H1 (cell line): Measurements from ENCODE around the gene SPOCD1. TPM values are rescaled to one million over a fixed set of nuclear protein-coding genes. Genes with fewer than 3 reads are reported as not detected.

Experiments used
- CTCF ChIA-PET: fragments of 300-600 bp; sonication (Branson Sonifier 250); formaldehyde crosslinking; loops from one replicate; lab custom pipeline; 2021; ENCODE audit not compliant: partially characterized antibody; lab: Charles Lee
- POLR2A ChIA-PET: fragments of 300-600 bp; sonication (Branson Sonifier 250); formaldehyde crosslinking; loops from one replicate; lab custom pipeline; 2021; ENCODE audit warnings: inconsistent platforms; ENCODE audit not compliant: partially characterized antibody; lab: Charles Lee
- DNase-seq, 2 experiments: peaks; one replicate each; pipeline versions ENCODE4 v3.0.0 to v3.0.0-alpha.2; 2010 to 2022; ENCODE audit warnings: low spot score in 2 of 2, low read depth in 1 of 2, mixed read lengths in 1 of 2
- FAIRE-seq: peaks from 2 replicates; lab custom pipeline; 2011; peaks lifted over from hg19 to GRCh38; lab: Jason Lieb, UNC
- H2AFZ ChIP-seq: 2 replicates; pipeline ENCODE4 v1.8.1; 2012; ENCODE audit warnings: low read length, inconsistent platforms
- H2AK5ac ChIP-seq: 2 replicates; pipeline ENCODE4 v1.6.1; 2013; ENCODE audit warnings: low read depth, low read length
- H2BK120ac ChIP-seq: replicated peaks from 2 replicates; pipeline ENCODE3; 2013; ENCODE audit warnings: low read depth, low read length, inconsistent platforms
- H2BK12ac ChIP-seq: 2 replicates; pipeline ENCODE4 v1.6.1; 2013; ENCODE audit warnings: low read depth, low read length
- H2BK15ac ChIP-seq: 2 replicates; pipeline ENCODE4 v1.6.1; 2013; ENCODE audit warnings: low read length
- H2BK20ac ChIP-seq: 2 replicates; pipeline ENCODE4 v1.6.1; 2013; ENCODE audit warnings: low read length
- H2BK5ac ChIP-seq: 2 replicates; pipeline ENCODE4 v1.6.1; 2013; ENCODE audit warnings: low read depth, low read length
- H3K14ac ChIP-seq: 2 replicates; pipeline ENCODE4 v1.6.1; 2013; ENCODE audit warnings: inconsistent platforms; ENCODE audit not compliant: insufficient read length
- H3K18ac ChIP-seq: 2 replicates; pipeline ENCODE4 v1.6.1; 2013; ENCODE audit warnings: low read length; ENCODE audit errors: extremely low read depth
- H3K23ac ChIP-seq: 2 replicates; pipeline ENCODE4 v1.6.1; 2013; ENCODE audit warnings: inconsistent platforms; ENCODE audit not compliant: insufficient read length
- H3K23me2 ChIP-seq: 2 replicates; pipeline ENCODE4 v1.6.1; 2013; ENCODE audit warnings: low read depth, low read length
- H3K27ac ChIP-seq: 2 replicates; pipeline ENCODE4 v1.6.1; 2011; ENCODE audit warnings: low read depth, low read length, inconsistent platforms
- H3K27me3 ChIP-seq, 4 experiments: replicated peaks in 1 of 4; 1 replicate in 1 of 4; 2 replicates in 3 of 4; pipeline versions ENCODE4 v1.6.1 to v1.8.1; 2011 to 2013; ENCODE audit warnings: low read length in 3 of 4, mild to moderate bottlenecking in 3 of 4, inconsistent platforms in 2 of 4, mixed read lengths in 2 of 4, moderate library complexity in 1 of 4; ENCODE audit not compliant: control insufficient read depth in 3 of 4, insufficient read depth in 3 of 4; ENCODE audit errors: extremely low read depth in 1 of 4
- H3K36me3 ChIP-seq, 4 experiments: 2 replicates each; pipeline versions ENCODE4 v1.6.1 to v1.8.1; 2011 to 2013; ENCODE audit warnings: mild to moderate bottlenecking in 4 of 4, low read length in 3 of 4, moderate library complexity in 2 of 4, control low read depth in 1 of 4, inconsistent platforms in 1 of 4; ENCODE audit not compliant: insufficient read depth in 4 of 4, control insufficient read depth in 2 of 4
- H3K4ac ChIP-seq: replicated peaks from 2 replicates; pipeline ENCODE3; 2013; ENCODE audit warnings: low read length, low read depth, mixed read lengths, inconsistent platforms; ENCODE audit not compliant: insufficient read length
- H3K4me1 ChIP-seq, 4 experiments: replicated peaks in 1 of 4; 1 replicate in 1 of 4; 2 replicates in 3 of 4; pipeline versions ENCODE4 v1.6.1 to v1.8.1; 2011 to 2013; ENCODE audit warnings: low read length in 3 of 4, inconsistent platforms in 2 of 4, mixed read lengths in 1 of 4; ENCODE audit not compliant: insufficient read depth in 4 of 4, control insufficient read depth in 3 of 4
- H3K4me2 ChIP-seq, 2 experiments: 2 replicates each; pipeline versions ENCODE4 v1.6.1 to v1.8.1; 2011 to 2013; ENCODE audit warnings: low read depth in 2 of 2, low read length in 2 of 2, control low read depth in 1 of 2, inconsistent platforms in 1 of 2, mild to moderate bottlenecking in 1 of 2; ENCODE audit not compliant: insufficient read depth in 1 of 2
- H3K4me3 ChIP-seq, 4 experiments: fragments of 200-600, 300-600 bp in 1 of 4; sonication (generic), shearing (Covaris generic), sonication (Bioruptor Twin) in 1 of 4; 2 replicates each; pipeline versions ENCODE4 v1.5.1 to v1.8.1; 2011 to 2016; ENCODE audit warnings: low read length in 4 of 4, low read depth in 3 of 4, control low read depth in 2 of 4, inconsistent platforms in 2 of 4, mild to moderate bottlenecking in 2 of 4, mixed read lengths in 1 of 4, moderate library complexity in 1 of 4; ENCODE audit not compliant: insufficient read depth in 2 of 4; ENCODE audit errors: extremely low read depth in 1 of 4
- H3K56ac ChIP-seq: replicated peaks from 2 replicates; pipeline ENCODE3; 2013; ENCODE audit warnings: low read depth, mild to moderate bottlenecking, mixed read lengths, low read length, inconsistent platforms; ENCODE audit not compliant: insufficient read length
- H3K79me1 ChIP-seq: 2 replicates; pipeline ENCODE4 v1.6.1; 2013; ENCODE audit warnings: low read depth, low read length, control low read depth
- H3K79me2 ChIP-seq, 2 experiments: 2 replicates each; pipeline versions ENCODE4 v1.6.1 to v1.8.1; 2012 to 2013; ENCODE audit warnings: low read length in 2 of 2, mild to moderate bottlenecking in 2 of 2, inconsistent platforms in 1 of 2; ENCODE audit not compliant: insufficient read depth in 2 of 2, control insufficient read depth in 1 of 2
- H3K9ac ChIP-seq, 4 experiments: replicated peaks in 1 of 4; 1 replicate in 1 of 4; 2 replicates in 3 of 4; pipeline versions ENCODE4 v1.6.1 to v1.8.1; 2011 to 2013; ENCODE audit warnings: low read depth in 3 of 4, low read length in 3 of 4, control low read depth in 2 of 4, mild to moderate bottlenecking in 2 of 4, moderate library complexity in 2 of 4, inconsistent platforms in 1 of 4; ENCODE audit errors: extremely low read depth in 1 of 4
- H3K9me3 ChIP-seq, 2 experiments: 2 replicates each; pipeline versions ENCODE4 v1.6.1 to v1.8.1; 2012 to 2013; ENCODE audit warnings: mild to moderate bottlenecking in 2 of 2, moderate library complexity in 2 of 2, control low read depth in 1 of 2, inconsistent platforms in 1 of 2, low read depth in 1 of 2, low read length in 1 of 2, mixed read lengths in 1 of 2; ENCODE audit not compliant: insufficient read depth in 2 of 2
- H4K20me1 ChIP-seq, 2 experiments: replicated peaks in 1 of 2; 2 replicates each; pipeline versions ENCODE3 to v1.8.1; 2011 to 2013; ENCODE audit warnings: inconsistent platforms in 2 of 2, low read length in 2 of 2, mild to moderate bottlenecking in 1 of 2; ENCODE audit not compliant: insufficient read depth in 2 of 2, control insufficient read depth in 1 of 2
- H4K5ac ChIP-seq: 2 replicates; pipeline ENCODE4 v1.6.1; 2013; ENCODE audit warnings: low read length, low read depth, mixed read lengths, inconsistent platforms; ENCODE audit not compliant: insufficient read length
- H4K8ac ChIP-seq: 2 replicates; pipeline ENCODE4 v1.8.0; 2013; ENCODE audit warnings: mild to moderate bottlenecking, moderate library complexity, low read length, inconsistent platforms; ENCODE audit not compliant: insufficient read depth; ENCODE audit errors: extremely low read depth
- H4K91ac ChIP-seq: replicated peaks from 2 replicates; pipeline ENCODE3; 2013; ENCODE audit warnings: low read length, mixed read lengths, inconsistent platforms; ENCODE audit not compliant: insufficient read length
- BACH1 ChIP-seq: IDR thresholded peaks from 2 replicates; pipeline ENCODE4 v1.6.1; 2012; ENCODE audit warnings: low read length, improper control_type of control experiment
- CBX5 ChIP-seq: fragments of 300-800, 300-1000 bp; sonication (generic); IDR thresholded peaks from 2 replicates; pipeline ENCODE4 v1.7.1; 2016; ENCODE audit warnings: antibody characterized with exemption, low read length, low read depth
- EP300 ChIP-seq, 2 experiments: IDR thresholded peaks; 1 replicate in 1 of 2; 2 replicates in 1 of 2; pipeline ENCODE4 v1.6.1; 2011 to 2012; ENCODE audit warnings: low read depth in 2 of 2, low read length in 2 of 2, mild to moderate bottlenecking in 2 of 2, borderline replicate concordance in 1 of 2, inconsistent platforms in 1 of 2, moderate library complexity in 1 of 2
- JUND ChIP-seq: IDR thresholded peaks from 2 replicates; pipeline ENCODE4 v1.6.1; 2011; ENCODE audit warnings: mild to moderate bottlenecking, improper control_type of control experiment, low read length
- MAFK ChIP-seq: IDR thresholded peaks from 2 replicates; pipeline ENCODE4 v1.6.1; 2012; ENCODE audit warnings: low read depth, mild to moderate bottlenecking, improper control_type of control experiment, low read length
- WGBS, 2 experiments: shearing (Covaris generic) in 1 of 2; methylation state at CpG; one replicate each; pipeline versions ENCODE4 v1.1.6 to v1.1.7; 2013 to 2015; ENCODE audit warnings: low lambda C conversion rate in 2 of 2, mixed read lengths in 2 of 2, inconsistent platforms in 1 of 2, low coverage in 1 of 2, missing lambda C conversion rate in 1 of 2; ENCODE audit not compliant: insufficient replicate concordance in 2 of 2, insufficient coverage in 1 of 2, insufficient read length in 1 of 2; ENCODE audit errors: extremely low coverage in 1 of 2, missing lambda C conversion rate in 1 of 2; 5-methylcytosine and 5-hydroxymethylcytosine counted together
- polyA plus RNA-seq, 7 experiments: library from polyadenylated mRNA; depleted of rRNA in 3 of 7; stranded (reverse) in 5 of 7; unstranded in 2 of 7; fragments of >200 nt in 5 of 7; fragments of 200-250 nt in 2 of 7; gene quantifications; 1 replicate in 5 of 7; 2 replicates in 1 of 7; 4 replicates in 1 of 7; pipeline versions ENCODE4 v1.2.1 to v1.2.3, GENCODE V29; 2011 to 2013; ENCODE audit warnings: missing spikeins in 2 of 7, mixed read lengths in 2 of 7
- total RNA-seq: library from RNA; stranded (reverse); fragmentation: NEBNext Ultra II Directional; extraction: Animal tissue kit (Norgen Biotek cat#: 25700); gene quantifications from 2 replicates; pipeline ENCODE4 v1.2.1, GENCODE V29; 2021
- TF ChIP-seq, protein P1 (sequence below): IDR thresholded peaks from 2 replicates; pipeline ENCODE4 v1.6.1; 2011; ENCODE audit warnings: low read length, improper control_type of control experiment

SPOCD1 gene
- total and polyA plus RNA-seq, 2 of the 8 experiments (the other 6 are each of a cell fraction or from before 2014, with no cell fraction given): 1.8 to 2.9 TPM

GRCh38 chr1:31814041-31814511 lies 1.7 kb downstream of the SPOCD1 start:
- H3K56ac ChIP-seq: no peak overlapping the region
- peak overlapping the region; percentile 61; the same call in 1 of the 2 replicates for H2BK15ac ChIP-seq
- no peak overlapping the region for H2AFZ ChIP-seq
- no peak overlapping the region for H4K5ac ChIP-seq
- no peak overlapping the region for H2BK12ac ChIP-seq
- TF ChIP-seq EP300 (IDR thresholded peaks at IDR 0.05; ENCODE audit: borderline replicate concordance in 1 of 2, low read depth in 2 of 2, low read length in 2 of 2) (no peak), BACH1 (no peak), JUND (no peak), MAFK (no peak), CBX5 (no peak)
- TF ChIP-seq, protein P1, sequence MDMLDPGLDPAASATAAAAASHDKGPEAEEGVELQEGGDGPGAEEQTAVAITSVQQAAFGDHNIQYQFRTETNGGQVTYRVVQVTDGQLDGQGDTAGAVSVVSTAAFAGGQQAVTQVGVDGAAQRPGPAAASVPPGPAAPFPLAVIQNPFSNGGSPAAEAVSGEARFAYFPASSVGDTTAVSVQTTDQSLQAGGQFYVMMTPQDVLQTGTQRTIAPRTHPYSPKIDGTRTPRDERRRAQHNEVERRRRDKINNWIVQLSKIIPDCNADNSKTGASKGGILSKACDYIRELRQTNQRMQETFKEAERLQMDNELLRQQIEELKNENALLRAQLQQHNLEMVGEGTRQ: no peak
- TF ChIP-seq, all 59 proteins: peak for 0
- Histone ChIP-seq H3K4me3 (no peak overlapping the region), H3K9me3 (no peaks in the 10 kb centered on the region), H3K79me2 (no peaks in the 10 kb centered on the region), H3K23ac (no peak overlapping the region), H2BK20ac (no peak overlapping the region), H3K27ac (no peak overlapping the region), H3K4me1 (peaks cover 0 to 2% (median under 1%) of the 10 kb centered on the region in 4 experiments; a peak in 1 of 7 replicates), H2AK5ac (no peak overlapping the region), H3K4me2 (no peak overlapping the region), H4K8ac (no peak overlapping the region; the same call in none of the 2 replicates), H3K79me1 (no peaks in the 10 kb centered on the region), H2BK120ac (no peak overlapping the region), H4K91ac (no peak overlapping the region), H3K27me3 (no peaks in the 10 kb centered on the region; a peak in 1 of 7 replicates), H3K4ac (no peak overlapping the region), H3K14ac (no peak overlapping the region), H3K23me2 (no peaks in the 10 kb centered on the region; the same call in 1 of the 2 replicates), H4K20me1 (no peaks in the 10 kb centered on the region), H2BK5ac (no peak overlapping the region), H3K9ac (no peak overlapping the region), H3K18ac (no peak overlapping the region), H3K36me3 (no peaks in the 10 kb centered on the region)
- FAIRE-seq (no peak), DNase-seq (no peak)
- POLR2A ChIA-PET: interaction anchor here (0.6 kb wide), 1 partner anchor 423 kb away, joined by 4 read pairs; no protein-coding TSS in a partner anchor
- 93% methylated on average over 11 of the region's 11 CpGs; no CpG with 5 or more reads in 1 of the 2 experiments for WGBS, 2 experiments
- CTCF ChIA-PET: interaction anchor here (0.6 to 4.7 kb wide), 12 partner anchors 21 to 502 kb away, joined by 3 to 26 read pairs (median 4); no protein-coding TSS in a partner anchor
